Bronchial epithelial cell (primary cell): ENCODE results near the gene SCGB1D1. TPM values are rescaled to one million over a fixed set of nuclear protein-coding genes. Genes with fewer than 3 reads are reported as not detected.

ENCODE experiments used
- DNase-seq: peaks from one replicate; pipeline ENCODE4 v3.0.0-alpha.2; 2010; ENCODE audit warnings: low read depth
- FAIRE-seq: peaks from 2 replicates; lab custom pipeline; 2011; peaks lifted over from hg19 to GRCh38; lab: Jason Lieb, UNC
- H3K27me3 ChIP-seq: 2 replicates; pipeline ENCODE4 v1.5.1; 2011; ENCODE audit warnings: low read length; ENCODE audit not compliant: control insufficient read depth, insufficient read depth
- H3K36me3 ChIP-seq: 2 replicates; pipeline ENCODE4 v1.5.1; 2011; ENCODE audit warnings: low read length; ENCODE audit not compliant: control insufficient read depth, insufficient read depth
- H3K4me3 ChIP-seq: 2 replicates; pipeline ENCODE4 v1.5.1; 2011; ENCODE audit warnings: mild to moderate bottlenecking, low read depth, low read length, control low read depth
- CTCF ChIP-seq: IDR thresholded peaks from 2 replicates; pipeline ENCODE4 v1.5.1; 2011; ENCODE audit warnings: mild to moderate bottlenecking, moderate library complexity, low read length, control low read depth, inconsistent platforms; ENCODE audit not compliant: insufficient read depth, severe bottlenecking
- total RNA-seq: library from RNA; depleted of rRNA; stranded (reverse); fragments of >200 nt; gene quantifications from 2 replicates; pipeline ENCODE4 v1.2.1, GENCODE V29; 2014

Gene SCGB1D1
- total RNA-seq = not detected in 2 replicates

GRCh38 chr11:62190011-62190410 is at the start of gene SCGB1D1:
TSS of gene SCGB1D1 (plus strand) at chr11:62190216. CDS start at chr11:62190285, 69 bp downstream.
- Histone ChIP-seq H3K36me3 (no peaks in the 10 kb centered on the region), H3K4me3 (no peak within 1 kb of the TSS), H3K27me3 (no peaks in the 10 kb centered on the region)
- DNase-seq (no peak), FAIRE-seq (no peak)
- TF ChIP-seq CTCF = no peak

GRCh38 chr11:62140304-62141110 is 49.5 kb upstream of the SCGB1D1 start:
- Histone ChIP-seq H3K4me3 (no peak overlapping the region), H3K36me3 (peaks cover 27% of the 10 kb centered on the region), H3K27me3 (no peaks in the 10 kb centered on the region)
- no peak for FAIRE-seq
- TF ChIP-seq CTCF = no peak
- no peak for DNase-seq

GRCh38 chr11:62141111-62142042 is 48.6 kb upstream of the SCGB1D1 start:
- Histone ChIP-seq H3K36me3 (peaks cover 29% of the 10 kb centered on the region), H3K4me3 (no peak overlapping the region), H3K27me3 (no peaks in the 10 kb centered on the region)
- DNase-seq (no peak), FAIRE-seq (peak; percentile 95)
- TF ChIP-seq CTCF = no peak

- Histone ChIP-seq H3K4me3 (no peak overlapping the region), H3K36me3 (peaks cover 32% of the 10 kb centered on the region), H3K27me3 (no peaks in the 10 kb centered on the region)
- DNase-seq (no peak), FAIRE-seq (no peak)
- no peak for TF ChIP-seq CTCF
Measured at GRCh38 chr11:62142043-62142375, 48.0 kb upstream of the SCGB1D1 start.

- H3K36me3 ChIP-seq = peaks cover 33% of the 10 kb centered on the region
- no peak overlapping the region for H3K4me3 ChIP-seq
Measured at GRCh38 chr11:62142921-62143320, 47.1 kb upstream of the SCGB1D1 start.

More at GRCh38 chr11:62142921-62143320, 47.1 kb upstream of the SCGB1D1 start:
- FAIRE-seq = no peak
- no peak for DNase-seq
- no peak for TF ChIP-seq CTCF
- H3K27me3 ChIP-seq = no peaks in the 10 kb centered on the region
